Measurements from ENCODE around the gene CCDC66.

Gene CCDC66

DNA sequence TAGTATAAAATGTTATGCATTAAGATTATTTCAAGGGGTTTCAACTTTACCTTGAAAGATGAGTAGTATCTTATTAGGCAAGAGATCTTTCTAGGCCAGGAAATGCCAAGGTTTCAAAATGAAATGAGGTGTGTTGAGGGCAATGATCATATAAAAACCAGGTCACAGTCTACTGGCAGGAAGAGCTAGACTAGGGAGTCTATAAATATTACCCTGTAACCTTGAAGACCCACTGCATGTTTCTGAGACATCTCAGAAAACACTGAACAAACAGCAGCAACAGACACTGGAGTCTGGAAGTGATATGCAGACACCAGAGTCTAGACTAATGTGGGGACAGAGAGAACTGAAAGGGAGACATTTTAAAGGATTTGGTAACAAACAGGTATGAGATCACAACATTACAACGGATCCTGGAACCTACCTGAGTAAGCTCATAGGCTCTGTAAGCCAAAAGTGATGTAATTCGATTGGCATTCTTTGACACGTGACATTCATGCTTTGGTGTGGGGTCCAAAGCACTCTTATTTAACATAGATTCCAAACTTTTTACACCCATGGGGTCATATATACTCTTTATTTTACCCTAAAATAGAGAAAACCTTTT lies 111.1 kb downstream of the CCDC66 start:
- no peak for DNase-seq (ENCODE audit: low read depth)
- TF ChIP-seq, protein P1, sequence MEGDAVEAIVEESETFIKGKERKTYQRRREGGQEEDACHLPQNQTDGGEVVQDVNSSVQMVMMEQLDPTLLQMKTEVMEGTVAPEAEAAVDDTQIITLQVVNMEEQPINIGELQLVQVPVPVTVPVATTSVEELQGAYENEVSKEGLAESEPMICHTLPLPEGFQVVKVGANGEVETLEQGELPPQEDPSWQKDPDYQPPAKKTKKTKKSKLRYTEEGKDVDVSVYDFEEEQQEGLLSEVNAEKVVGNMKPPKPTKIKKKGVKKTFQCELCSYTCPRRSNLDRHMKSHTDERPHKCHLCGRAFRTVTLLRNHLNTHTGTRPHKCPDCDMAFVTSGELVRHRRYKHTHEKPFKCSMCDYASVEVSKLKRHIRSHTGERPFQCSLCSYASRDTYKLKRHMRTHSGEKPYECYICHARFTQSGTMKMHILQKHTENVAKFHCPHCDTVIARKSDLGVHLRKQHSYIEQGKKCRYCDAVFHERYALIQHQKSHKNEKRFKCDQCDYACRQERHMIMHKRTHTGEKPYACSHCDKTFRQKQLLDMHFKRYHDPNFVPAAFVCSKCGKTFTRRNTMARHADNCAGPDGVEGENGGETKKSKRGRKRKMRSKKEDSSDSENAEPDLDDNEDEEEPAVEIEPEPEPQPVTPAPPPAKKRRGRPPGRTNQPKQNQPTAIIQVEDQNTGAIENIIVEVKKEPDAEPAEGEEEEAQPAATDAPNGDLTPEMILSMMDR (conservative IDR thresholded peaks at IDR 0.05; ENCODE audit: control insufficient read depth, insufficient read depth, low read depth, low read length), result no peak
- H3K4me3 ChIP-seq (ENCODE audit: control insufficient read depth, low read depth, low read length), result no peak overlapping the region

Measured in fibroblast of mammary gland (primary cell).